GM18909 (cell line): ENCODE results near the gene PDXK.

ENCODE experiments used
- ATAC-seq: cut with Tn5 transposase; IDR thresholded peaks from one replicate; pipeline ENCODE4 v1.9.1; 2021; ENCODE audit warnings: mild to moderate bottlenecking; ENCODE audit not compliant: unreplicated experiment, poor library complexity

Gene PDXK

DNA sequence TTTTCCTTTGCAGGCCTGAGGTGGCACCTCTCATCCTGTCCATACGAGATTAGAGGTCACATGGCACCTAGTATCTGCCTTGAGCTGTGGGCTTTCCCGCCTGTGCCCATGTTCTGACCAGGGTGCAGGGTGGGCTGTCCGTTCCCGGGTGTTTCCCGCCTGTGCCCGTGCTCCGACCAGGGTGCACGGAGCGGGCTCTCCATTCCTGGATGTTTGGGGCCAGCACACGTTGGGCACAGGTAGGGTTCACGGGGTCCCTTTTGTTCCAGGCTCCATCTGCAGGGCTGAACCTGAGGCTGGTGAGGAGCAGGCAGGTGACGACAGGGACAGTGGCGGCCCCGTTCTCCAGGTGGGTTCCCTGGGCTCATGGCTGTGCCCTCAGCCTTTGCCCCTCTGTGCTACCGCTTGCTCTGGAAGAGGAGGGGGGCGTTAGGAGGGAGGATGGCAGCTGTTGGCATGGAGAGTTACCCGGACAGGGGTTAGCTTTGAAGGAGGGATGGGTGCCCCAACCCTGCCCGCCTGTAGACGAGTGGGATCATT lies 80.4 kb downstream of the PDXK start:
- no peak for ATAC-seq

DNA sequence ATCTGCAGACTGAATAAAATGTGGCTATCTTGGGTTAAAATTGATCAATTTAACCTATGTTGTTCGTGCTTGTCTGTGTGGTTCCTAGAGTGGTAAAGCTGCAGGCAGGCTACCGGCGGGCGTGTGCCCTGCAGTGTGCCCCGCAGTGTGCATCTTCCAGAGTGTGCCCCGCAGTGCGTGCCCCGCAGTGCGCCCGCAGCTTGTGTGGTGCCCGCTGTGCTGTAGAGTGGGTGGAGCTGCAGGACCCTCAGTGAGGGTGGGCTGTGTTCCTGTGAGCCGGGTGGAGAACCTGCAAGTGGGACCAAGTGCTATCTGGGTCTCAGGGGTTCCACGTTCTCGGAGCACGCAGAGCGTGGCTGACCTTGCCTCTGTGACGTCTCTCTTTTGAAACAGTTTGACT lies 81.2 kb downstream of the PDXK start:
- ATAC-seq: no peak

DNA sequence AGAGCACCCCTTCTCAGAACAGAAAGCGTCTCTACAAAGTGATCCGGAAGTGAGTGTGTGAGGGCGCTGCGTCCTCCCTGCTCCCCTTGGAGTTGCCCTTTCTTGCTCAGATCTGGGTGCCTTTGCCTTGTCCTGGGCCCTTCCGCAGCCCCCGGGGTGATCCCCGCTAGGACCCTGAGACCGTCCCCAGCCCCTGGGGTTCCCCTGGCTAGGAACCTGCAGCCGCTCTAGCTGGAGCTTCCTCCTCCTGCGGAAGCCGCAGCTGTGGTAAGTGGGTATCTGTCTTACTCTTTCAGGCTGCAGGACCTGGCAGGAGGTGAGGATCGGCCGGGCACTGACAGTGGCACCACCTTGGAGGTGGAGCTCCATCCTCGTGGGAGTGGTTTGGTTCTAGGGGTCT lies 81.6 kb downstream of the PDXK start:
- ATAC-seq: no peak

DNA sequence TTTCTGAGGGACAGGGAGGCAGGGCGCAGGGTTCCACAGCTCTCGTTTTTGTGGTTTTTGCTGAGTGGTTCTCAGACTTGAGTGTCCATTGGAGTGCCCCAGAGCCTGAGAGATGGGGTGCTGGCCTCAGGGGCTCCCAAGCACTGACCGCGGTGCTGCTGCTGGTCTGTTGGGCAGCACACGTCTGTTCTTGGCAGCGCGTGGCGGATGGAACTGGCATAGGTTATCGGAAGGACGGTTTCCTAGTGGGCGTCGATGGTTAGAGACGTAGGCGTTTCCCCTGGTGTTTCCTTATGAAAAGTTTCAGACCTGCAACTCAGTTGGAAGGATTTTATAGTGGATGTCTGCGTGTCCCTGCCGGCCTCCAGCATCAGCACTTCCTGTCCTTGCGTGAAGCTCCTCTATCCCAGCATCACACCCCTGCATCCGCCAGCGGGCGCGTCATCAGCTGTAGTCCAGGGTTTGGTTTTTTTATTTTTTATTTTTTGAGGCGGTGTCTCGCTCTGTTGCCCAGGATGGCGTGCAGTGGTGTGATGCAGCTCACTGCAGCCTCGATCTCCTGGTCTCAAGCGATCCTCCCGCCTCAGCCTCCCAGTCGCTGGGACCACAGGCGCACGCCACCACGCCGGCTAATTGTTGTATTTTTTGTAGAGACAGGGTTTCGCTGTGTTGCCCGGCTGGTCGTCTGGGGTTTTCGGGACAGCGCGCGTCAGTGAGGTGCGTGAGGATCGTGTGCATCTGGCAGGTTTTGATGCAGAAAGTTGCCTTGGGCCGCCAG lies 82.3 kb downstream of the PDXK start:
- ATAC-seq: no peak

DNA sequence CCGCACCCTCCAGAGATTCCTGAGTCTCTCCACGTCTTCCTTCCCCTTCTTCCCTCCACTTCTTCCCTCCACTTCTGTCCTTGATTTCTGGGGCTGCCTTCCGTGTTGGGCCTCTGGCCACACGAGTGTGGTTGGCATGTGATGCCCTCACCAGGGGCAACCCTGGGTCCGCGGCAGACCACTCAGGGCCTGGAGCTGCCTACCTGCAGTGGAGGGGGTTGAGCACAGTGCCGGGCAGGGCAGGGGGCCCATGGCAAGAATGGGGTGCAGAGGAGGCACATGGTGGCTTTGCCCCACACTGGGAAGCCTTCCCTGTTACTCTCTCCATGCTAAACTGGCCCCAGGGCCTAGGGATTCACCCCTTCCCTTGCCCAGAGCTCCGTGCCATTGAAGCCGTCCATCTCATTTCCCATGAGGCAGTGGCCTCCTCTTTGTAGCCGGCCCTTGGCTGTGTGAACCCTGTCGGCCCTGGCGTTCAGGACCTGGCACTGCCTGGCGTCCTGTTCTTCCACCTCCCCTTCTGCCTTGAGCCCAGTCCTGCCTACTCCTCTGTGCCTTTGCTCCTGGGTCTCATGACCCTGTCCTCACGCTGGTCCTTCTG lies 83.9 kb downstream of the PDXK start:
- no peak for ATAC-seq

DNA sequence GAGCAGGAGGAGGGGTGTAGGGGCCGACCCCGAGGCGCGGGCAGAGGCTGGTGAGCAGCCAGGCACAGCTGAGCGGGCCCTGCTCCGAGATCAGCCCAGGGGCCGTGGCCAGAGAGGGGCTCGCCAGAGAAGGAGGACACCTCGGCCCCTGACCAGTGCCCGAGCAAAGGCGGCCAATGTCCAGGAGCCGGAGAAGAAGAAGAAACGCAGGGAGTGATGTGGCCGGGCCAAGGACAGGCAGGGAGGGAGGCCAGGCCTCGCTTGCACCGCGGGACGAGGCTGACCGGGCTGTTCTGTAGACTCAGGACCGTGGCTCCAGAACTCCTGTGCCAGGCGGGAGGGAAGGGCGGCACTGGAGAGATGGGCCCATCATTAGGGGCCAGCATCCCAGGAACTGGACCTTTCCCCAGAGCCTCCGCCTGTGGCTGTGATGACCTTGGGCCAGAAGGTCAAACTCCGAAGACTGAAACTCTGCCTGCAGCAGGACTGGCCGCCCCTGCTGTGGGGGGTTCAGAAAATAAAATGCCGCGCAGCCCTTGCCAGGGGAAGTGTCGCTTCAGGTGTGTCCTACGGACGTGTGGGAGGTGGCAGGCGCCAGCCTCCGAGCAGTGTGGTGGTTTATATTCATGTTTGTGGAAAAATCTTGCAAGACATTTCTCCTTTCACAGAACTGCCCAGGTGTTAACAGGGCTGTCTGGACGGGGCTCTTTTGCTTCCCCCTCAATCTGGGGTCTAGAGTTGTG lies 84.8 kb downstream of the PDXK start:
- no peak for ATAC-seq

DNA sequence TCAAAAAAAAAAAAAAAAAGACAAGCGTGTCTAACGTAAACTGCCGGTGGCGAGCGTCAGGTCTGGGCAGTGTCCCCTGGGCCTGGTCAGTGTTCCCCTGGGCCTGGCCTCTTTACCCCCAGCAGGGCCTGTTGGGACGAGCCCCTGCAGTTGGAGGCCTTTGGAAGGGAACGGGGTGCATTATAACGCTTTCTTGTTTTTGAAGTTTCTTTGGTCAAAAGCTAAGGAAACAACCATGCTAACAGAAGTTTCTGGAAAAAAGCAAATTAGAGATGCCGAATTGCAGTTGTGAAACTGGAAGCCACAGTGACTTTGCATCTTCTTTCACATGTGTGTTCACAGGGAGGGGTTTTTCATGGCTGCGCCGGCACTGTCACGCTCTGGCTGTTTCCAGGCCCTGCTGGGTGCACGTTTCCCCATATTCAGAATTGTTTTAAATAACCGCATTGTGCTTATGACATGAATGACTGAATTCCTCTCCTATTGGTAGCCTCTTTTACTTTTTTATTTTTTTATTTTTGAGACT lies 86.4 kb downstream of the PDXK start:
- ATAC-seq: peak; percentile 79

DNA sequence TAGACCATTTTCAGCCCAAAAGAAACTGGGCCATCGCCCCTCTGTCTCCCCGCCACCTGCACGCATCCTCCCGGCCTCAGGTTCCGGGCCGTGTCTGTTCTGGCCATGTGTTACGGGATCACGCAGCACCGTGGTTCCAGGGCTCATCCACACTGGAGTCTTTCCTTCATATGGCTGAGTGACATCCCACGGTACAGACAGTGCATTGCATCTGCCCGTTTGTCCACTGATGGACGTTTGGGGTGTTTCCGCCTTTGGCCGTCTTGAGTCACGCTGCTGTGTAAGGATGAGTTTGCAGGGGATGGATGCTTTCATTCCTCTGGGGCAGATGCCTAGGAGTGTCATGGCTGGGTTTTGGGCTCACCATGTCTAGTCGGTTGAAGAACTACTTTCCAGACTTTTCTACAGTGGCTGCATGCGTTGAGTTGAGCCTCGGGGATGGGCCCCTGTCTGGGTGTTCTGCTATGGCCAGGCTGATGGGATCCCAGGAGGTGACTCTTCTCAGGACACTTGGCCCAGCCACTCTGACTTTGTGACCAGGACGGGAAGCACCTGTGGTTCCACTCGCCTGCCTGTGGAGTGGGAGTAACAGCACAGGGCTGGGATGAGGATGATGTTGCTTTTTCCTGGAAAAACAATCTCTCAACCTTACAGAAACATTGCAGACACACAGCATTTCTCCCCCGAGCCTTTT lies 87.2 kb downstream of the PDXK start:
- ATAC-seq: no peak

DNA sequence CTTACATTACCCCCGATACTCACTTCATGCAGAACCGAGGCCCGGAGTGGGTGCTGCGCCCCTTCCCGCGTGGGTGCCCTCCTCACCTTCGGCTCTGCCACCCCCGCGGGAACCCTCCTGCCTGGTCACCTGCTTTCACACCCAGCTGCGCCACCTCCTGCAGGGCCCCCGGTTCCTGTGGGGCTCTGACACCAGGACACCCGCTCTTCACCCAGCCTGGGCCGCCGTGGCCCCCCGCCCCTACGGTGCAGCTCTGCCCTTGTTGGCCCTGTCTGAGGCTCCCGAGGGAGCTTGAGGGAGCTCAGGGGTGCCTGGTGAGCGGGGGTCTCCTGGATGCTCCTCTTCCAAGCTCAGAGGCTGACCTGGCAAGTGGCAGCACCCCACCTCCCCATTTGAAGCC lies 89.4 kb downstream of the PDXK start:
- ATAC-seq: no peak

DNA sequence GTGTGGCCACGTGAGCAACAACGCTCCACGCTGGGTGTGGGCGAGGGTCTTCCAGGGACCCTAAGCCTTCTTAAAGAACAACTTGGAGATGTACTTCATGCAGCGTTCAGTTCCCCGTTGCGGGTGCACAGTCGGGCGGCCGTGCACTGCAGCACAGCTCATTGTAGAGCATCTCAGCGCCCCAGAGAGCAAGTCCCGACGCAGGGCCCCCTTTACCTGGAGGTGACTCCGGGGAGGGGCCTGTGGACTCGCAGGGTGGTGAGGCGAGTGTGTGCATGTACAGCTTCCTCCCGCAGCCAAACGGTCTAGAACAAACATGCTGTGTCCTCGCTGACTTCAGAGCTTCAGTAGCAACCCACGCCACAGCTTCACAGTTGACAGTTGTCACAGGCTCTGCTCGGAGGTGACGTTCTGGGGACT lies 89.9 kb downstream of the PDXK start:
- ATAC-seq: no peak

DNA sequence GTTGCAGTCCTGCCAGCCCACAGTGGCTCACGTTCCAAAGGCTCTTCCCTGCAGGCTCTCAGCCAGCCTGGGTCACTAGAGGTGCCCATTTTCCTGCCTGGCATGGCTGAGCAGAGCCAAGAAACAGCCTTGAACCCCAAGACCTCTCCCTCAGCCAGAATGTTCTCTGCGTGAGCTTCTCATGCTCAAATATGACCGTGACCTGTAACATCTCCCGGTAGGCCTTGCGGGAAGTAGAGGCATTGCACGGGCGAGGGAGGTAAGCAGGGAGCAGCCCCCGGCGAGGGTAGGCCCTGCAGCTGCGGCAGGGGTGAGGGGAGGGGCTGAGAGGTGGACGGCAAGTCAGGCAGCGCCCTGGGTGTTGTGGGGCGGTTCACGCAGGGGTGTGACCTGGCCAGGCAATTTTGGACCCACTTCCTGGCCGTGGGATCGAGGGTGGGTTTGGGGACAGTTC lies 90.4 kb downstream of the PDXK start:
- ATAC-seq: no peak

DNA sequence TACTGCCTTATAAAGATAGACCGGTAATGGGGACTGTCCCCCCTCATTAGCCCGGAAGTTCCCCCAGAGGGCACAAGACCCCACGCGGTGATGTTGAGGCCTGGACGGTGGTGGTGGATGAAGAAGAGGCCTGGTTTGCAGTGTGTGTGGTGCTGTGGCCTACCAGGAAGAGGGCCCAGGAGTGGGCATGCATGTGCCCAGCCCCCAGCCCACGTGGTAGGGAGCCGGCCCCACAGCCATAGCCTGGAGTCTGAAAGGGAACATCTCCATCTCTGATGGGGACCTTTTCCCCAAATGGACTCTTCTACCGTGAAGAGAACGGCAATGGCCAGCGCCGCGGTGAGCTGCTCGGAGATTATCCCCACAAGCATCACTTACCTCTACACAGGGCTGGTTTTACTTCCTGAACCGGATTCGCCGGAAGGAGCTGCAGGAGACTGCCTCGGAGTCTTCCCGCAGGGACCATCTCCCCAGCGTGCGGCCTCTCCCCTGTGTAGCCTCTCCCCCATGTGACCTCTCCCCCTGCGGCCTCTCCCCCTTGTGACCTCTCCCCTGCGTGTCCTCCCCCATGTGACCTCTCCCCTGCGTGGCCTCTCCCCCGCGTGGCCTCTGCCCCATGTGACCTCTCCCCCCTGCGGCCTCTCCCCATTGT lies 91.0 kb downstream of the PDXK start:
- no peak for ATAC-seq

DNA sequence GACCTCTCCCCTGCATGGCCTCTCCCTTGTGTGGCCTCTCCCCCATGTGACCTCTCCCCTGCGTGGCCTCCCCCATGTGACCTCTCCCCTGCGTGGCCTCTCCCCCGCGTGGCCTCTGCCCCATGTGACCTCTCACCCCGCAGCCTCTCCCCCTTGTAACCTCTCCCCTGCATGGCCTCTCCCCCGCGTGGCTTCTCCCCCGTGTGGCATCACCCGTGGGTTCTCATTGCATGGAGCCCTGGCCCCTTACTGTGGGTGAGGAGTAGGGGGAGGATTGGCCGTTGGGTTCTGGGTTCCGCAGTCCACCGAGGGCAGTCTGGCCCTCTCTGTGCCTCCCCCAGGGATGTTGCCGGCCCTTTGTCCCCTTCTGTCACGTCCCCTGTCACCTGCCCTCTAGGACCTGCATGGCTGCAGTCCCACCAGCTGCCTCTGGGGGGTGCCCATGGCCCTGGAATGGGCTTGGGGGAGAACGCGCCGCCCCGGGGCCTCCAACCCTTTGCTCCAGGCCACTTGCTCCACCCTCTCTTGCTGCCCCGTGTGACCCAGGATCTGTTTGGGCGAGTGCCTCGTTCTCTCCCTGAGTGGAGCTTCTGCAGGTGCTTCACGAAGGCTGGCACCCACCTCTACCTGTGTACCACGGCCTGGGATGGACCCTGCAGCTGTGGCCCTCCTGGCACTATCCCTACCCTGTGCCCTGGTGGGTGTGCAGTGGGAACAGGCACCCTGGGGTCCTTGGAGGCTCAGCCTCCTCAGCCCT lies 91.8 kb downstream of the PDXK start:
- peak; percentile 68 for ATAC-seq

DNA sequence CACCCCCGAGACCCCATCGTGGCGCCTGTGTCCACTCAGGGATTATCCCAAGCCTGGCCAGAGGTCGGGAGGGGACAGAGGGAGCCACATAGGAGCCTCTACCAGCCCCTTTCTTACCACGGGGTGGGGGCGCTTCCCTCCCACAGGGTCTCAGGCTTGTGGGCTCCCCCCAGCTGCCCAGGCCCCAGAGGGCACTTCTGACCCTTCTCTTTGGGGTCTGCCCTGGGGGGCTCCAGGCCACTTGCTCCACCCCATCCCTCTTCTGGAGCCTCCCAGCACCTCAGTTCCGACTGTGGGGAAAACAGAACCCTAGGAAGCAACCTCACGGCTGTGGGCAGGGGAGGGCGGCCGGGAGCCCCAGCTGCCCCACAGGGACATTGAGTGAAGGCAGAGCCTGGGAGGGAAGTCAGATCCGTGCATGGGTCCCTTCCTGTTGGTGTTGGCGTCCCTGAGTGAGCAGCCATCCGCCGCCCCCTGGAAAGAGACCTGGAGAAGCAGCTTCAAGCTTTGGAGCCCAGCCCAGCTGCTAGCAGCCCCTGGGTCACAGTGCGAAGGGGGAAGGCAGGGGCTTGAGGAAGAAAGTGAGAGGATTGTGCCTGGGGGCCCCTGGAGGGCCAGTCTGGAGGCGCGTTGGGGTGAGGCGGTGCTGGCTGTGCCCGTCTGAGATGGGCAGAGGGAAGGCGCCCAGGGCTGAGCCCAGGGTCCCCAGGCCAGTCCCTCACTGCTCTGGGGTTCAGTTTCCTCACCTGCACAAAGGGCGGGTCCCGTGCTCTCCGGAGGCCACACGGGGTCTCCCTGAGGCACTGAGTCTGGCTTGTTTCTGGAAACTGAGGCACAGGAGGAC lies 92.6 kb downstream of the PDXK start:
- no peak for ATAC-seq
